Common myeloid progenitor, CD34-positive (primary cell): Measurements from ENCODE around the gene DPM2.

Experiments used
- CTCF ChIA-PET: fragments of 350-600 bp; sonication (Branson Sonifier 250); formaldehyde crosslinking; loops from one replicate; lab custom pipeline; 2021; ENCODE audit warnings: antibody characterized with exemption; lab: Charles Lee
- POLR2A ChIA-PET: fragments of 350-600 bp; sonication (Branson Sonifier 250); formaldehyde crosslinking; loops from one replicate; lab custom pipeline; 2021; ENCODE audit warnings: antibody characterized with exemption; lab: Charles Lee
- DNase-seq, 3 donors: peaks; one replicate each; pipeline versions ENCODE4 v3.0.0 to v3.0.0-alpha.2; 2013
- H3K27ac ChIP-seq, 2 experiments: 1 replicate in 1 of 2; 2 replicates in 1 of 2; pipeline ENCODE4 v1.7.0; 2013; ENCODE audit warnings: inconsistent platforms in 2 of 2, low read length in 2 of 2, mild to moderate bottlenecking in 2 of 2, low read depth in 1 of 2, moderate library complexity in 1 of 2; ENCODE audit not compliant: severe bottlenecking in 2 of 2, insufficient read depth in 1 of 2, poor library complexity in 1 of 2
- H3K27me3 ChIP-seq, 5 experiments: replicated peaks in 2 of 5; 1 replicate in 3 of 5; 2 replicates in 2 of 5; pipeline versions ENCODE4 v1.6.1 to v1.7.0; 2013; ENCODE audit warnings: low read length in 4 of 5, mild to moderate bottlenecking in 2 of 5, moderate library complexity in 2 of 5, inconsistent platforms in 1 of 5; ENCODE audit not compliant: insufficient read depth in 5 of 5, control insufficient read depth in 4 of 5
- H3K36me3 ChIP-seq, 4 experiments: 1 replicate in 2 of 4; 2 replicates in 2 of 4; pipeline versions ENCODE4 v1.6.1 to v1.7.0; 2013; ENCODE audit warnings: low read length in 3 of 4, control low read depth in 1 of 4, mild to moderate bottlenecking in 1 of 4; ENCODE audit not compliant: control insufficient read depth in 4 of 4, insufficient read depth in 4 of 4
- H3K4me1 ChIP-seq, 4 experiments: 1 replicate in 3 of 4; 2 replicates in 1 of 4; pipeline versions ENCODE4 v1.6.1 to v1.7.1; 2013; ENCODE audit warnings: low read length in 3 of 4, mild to moderate bottlenecking in 3 of 4, control low read depth in 1 of 4, inconsistent platforms in 1 of 4, moderate library complexity in 1 of 4; ENCODE audit not compliant: control insufficient read depth in 4 of 4, insufficient read depth in 4 of 4; ENCODE audit errors: control extremely low read depth in 1 of 4
- H3K4me3 ChIP-seq, 7 experiments: 1 replicate in 4 of 7; 2 replicates in 3 of 7; pipeline versions ENCODE4 v1.5.1 to v1.7.0; 2013; ENCODE audit warnings: mild to moderate bottlenecking in 7 of 7, low read length in 6 of 7, moderate library complexity in 6 of 7, inconsistent platforms in 2 of 7, low read depth in 2 of 7, control low read depth in 1 of 7; ENCODE audit not compliant: insufficient read depth in 4 of 7, control insufficient read depth in 1 of 7; ENCODE audit errors: extremely low read depth in 1 of 7
- H3K9me3 ChIP-seq, 5 experiments: 1 replicate in 4 of 5; 2 replicates in 1 of 5; pipeline versions ENCODE4 v1.6.1 to v1.7.1; 2013; ENCODE audit warnings: low read length in 4 of 5, mild to moderate bottlenecking in 2 of 5, inconsistent platforms in 1 of 5, low read depth in 1 of 5, moderate library complexity in 1 of 5; ENCODE audit not compliant: control insufficient read depth in 4 of 5, insufficient read depth in 2 of 5; ENCODE audit errors: control extremely low read depth in 1 of 5
- WGBS: methylation state at CpG from one replicate; pipeline ENCODE4 v1.1.5; 2013; ENCODE audit not compliant: insufficient coverage; 5-methylcytosine and 5-hydroxymethylcytosine counted together

Gene DPM2

DNA sequence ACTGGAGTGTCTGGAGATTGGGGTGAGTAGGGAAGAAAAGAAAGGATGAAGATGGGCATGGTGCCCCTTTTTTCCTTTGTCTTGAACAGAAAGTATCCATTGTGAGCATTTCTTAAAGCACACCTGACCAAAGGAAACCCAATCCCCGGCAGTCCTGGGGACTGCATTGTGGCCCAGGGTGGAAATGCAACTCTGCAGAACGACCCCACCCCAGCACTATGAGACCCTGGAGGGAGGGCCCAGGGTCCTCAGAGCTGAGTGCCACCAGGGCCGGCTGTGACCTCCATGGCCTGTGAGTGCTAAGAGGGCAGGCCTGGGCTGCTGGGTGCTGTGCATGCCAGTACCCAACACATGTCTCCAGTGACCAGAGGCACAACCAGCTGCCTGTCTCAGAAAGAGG, 24.6 kb upstream of the DPM2 start:
- H3K4me1 ChIP-seq: peaks cover 0 to 24% (median 23%) of the 10 kb centered on the region in 4 experiments
- POLR2A ChIA-PET: no interaction called here
- CTCF ChIA-PET: interaction anchor here (1.1 to 1.5 kb wide), 4 partner anchors 15 to 73 kb away, joined by 3 to 5 read pairs (median 4); no protein-coding TSS in a partner anchor

DNA sequence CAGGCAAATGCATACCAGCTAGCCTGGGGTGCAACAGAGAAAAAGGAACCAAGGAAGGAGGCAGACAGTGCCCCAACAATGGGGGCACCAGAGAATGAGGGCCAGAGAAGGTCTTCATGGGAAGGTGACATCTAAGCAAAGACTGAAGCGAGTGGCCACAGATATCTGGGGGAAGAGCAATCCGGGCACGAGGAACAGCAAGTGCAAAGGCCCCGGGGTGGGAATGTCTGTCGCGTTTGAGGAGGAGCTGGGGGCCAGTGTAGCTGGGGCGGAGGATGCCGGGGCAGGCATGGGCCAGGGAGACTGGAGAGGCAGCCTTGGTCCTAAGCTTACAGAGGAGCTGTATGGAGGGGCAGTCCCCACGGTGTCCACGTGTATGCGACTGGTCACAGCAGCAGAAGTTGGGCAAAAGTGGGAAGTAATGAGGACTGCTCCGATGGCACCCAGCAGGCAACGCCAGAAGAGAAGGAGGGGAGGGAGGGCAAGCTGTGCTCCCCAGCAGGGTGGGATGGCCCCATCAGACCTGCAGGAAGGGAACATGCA, 24.0 kb upstream of the DPM2 start:
- ChIA-PET CTCF (interaction anchor here (0.9 to 1.6 kb wide), 3 partner anchors 16 to 74 kb away, joined by 3 to 8 read pairs (median 3); no protein-coding TSS in a partner anchor), POLR2A (no interaction called here)
- peaks cover 0 to 18% (median 17%) of the 10 kb centered on the region in 4 experiments for H3K4me1 ChIP-seq
- WGBS: 98% methylated on average over 11 of the region's 13 CpGs
- peaks cover 0 to 2% (median 0%) of the 10 kb centered on the region in 4 experiments for H3K36me3 ChIP-seq
- no peaks in the 10 kb centered on the region for H3K27me3 ChIP-seq
- no peak for DNase-seq
- H3K27ac ChIP-seq: no peak overlapping the region
- H3K4me3 ChIP-seq: no peak overlapping the region
- no peaks in the 10 kb centered on the region for H3K9me3 ChIP-seq

More for the DNA sequence above, 24.6 kb upstream of the DPM2 start:
- Histone ChIP-seq H3K36me3 (peaks cover 0 to 2% (median 0%) of the 10 kb centered on the region in 4 experiments), H3K4me3 (no peak overlapping the region), H3K27ac (no peak overlapping the region), H3K9me3 (no peaks in the 10 kb centered on the region), H3K27me3 (no peaks in the 10 kb centered on the region)
- DNase-seq: no peak
- 40% methylated on average over 1 of the region's 3 CpGs for WGBS

DNA sequence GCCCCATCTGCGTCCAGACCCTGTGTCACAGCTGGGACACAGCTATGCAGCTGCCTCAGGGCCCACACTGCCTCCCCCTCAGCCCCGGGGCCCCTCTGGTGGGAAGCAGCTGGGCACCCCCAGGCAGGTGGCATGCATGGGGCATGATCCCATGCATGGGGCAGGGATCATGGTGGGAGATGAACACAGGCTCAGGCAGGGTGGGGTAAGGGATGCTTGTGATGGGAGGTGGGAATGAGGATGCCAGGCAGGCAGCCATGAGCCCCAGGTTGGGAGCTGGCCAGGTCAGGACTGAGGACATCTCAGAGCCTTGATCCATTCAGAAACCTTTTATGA, 23.5 kb upstream of the DPM2 start:
- CTCF ChIA-PET: interaction anchor here (0.9 to 1.6 kb wide), 4 partner anchors 10 to 74 kb away, joined by 3 to 8 read pairs (median 5); no protein-coding TSS in a partner anchor
- Histone ChIP-seq H3K27ac (no peak overlapping the region), H3K4me1 (peaks cover 0 to 12% (median 11%) of the 10 kb centered on the region in 4 experiments), H3K36me3 (peaks cover 0 to 2% (median 0%) of the 10 kb centered on the region in 4 experiments), H3K27me3 (no peaks in the 10 kb centered on the region), H3K4me3 (no peak overlapping the region), H3K9me3 (no peaks in the 10 kb centered on the region)
- no peak for DNase-seq
- WGBS: 88% methylated on average over 2 of the region's 2 CpGs
- POLR2A ChIA-PET: no interaction called here

DNA sequence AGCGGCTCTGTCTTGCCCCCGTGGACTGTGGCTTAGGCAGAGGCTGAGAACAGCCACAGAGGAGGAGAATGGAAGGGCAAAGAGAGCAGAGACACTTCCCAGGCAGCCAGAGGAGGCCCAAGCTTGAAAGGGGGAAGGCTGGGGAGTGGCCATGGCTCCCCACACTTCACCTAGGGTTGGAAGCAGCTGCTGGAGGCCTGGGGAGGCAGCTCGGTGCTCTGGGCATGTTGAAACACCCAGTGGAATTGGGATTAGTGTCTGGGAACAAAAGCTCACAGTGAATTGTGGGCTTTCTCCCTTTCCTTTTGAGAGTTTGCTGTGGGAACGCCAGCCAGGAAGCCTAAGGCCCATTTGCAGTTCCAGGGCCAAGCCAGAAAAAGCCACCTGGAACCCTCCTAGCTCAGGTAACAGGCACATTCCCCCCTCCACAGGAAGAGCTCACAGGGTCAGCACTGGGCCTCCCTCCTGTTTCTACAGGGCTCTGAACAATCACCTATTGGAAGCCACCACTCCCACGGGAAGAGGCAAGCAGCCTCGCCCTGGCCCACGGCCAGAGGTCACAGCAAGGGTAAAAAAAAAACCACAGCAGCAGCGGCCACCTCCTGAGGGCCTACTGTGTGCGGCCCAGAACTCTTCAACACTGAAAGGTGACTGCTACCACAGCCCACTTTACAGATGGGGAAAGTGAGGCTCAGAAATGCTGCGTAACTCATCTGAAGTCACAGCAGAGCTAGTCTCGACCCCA, 22.9 kb upstream of the DPM2 start:
- Histone ChIP-seq H3K27me3 (no peaks in the 10 kb centered on the region), H3K36me3 (peaks cover 0 to 2% (median 0%) of the 10 kb centered on the region in 4 experiments), H3K9me3 (no peaks in the 10 kb centered on the region), H3K4me3 (no peak overlapping the region), H3K27ac (no peak overlapping the region), H3K4me1 (peaks cover 0 to 9% (median 8%) of the 10 kb centered on the region in 4 experiments)
- CTCF ChIA-PET: interaction anchor here (0.9 to 1.6 kb wide), 4 partner anchors 10 to 75 kb away, joined by 3 to 8 read pairs (median 5); no protein-coding TSS in a partner anchor
- WGBS: 86% methylated on average over 8 of the region's 11 CpGs
- DNase-seq: no peak
- POLR2A ChIA-PET: no interaction called here

DNA sequence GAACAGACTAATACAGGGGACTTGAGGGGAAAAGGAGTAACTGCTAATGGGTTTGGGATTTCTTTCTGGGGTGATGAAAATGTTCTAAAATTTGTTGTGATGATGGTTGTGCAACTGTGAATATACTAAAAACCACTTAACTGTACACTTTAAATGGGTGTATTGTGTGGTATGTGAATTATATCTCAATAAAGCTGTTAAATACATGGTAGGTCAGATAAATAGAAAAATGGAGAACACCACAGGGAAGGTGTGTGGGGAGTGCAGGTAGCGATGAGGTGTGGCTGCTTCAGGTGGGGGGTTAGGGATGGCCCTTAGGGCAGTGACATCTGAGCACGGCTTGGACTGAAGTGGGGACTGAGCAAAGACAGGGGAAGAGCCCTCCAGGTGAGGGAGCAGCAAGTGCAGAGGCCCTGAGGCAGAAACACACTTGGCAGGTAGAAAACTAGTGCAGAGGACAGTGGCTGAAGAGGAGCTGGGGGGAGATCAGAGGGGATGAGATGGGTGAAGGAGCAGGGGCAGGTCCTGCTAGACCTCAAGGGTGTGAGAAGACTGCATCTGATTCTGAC, 22.3 kb upstream of the DPM2 start:
- H3K36me3 ChIP-seq: peaks cover 0 to 2% (median 0%) of the 10 kb centered on the region in 4 experiments
- no peak overlapping the region for H3K27ac ChIP-seq
- no peak for DNase-seq
- CTCF ChIA-PET: interaction anchor here (1.4 to 1.6 kb wide), 3 partner anchors 11 to 75 kb away, joined by 3 to 8 read pairs (median 7); no protein-coding TSS in a partner anchor
- no peak overlapping the region for H3K4me3 ChIP-seq
- H3K4me1 ChIP-seq: peaks cover 0 to 9% (median 5%) of the 10 kb centered on the region in 4 experiments
- no peaks in the 10 kb centered on the region for H3K27me3 ChIP-seq
- H3K9me3 ChIP-seq: no peaks in the 10 kb centered on the region
- POLR2A ChIA-PET: no interaction called here
- WGBS: 100% methylated on average over 2 of the region's 2 CpGs

DNA sequence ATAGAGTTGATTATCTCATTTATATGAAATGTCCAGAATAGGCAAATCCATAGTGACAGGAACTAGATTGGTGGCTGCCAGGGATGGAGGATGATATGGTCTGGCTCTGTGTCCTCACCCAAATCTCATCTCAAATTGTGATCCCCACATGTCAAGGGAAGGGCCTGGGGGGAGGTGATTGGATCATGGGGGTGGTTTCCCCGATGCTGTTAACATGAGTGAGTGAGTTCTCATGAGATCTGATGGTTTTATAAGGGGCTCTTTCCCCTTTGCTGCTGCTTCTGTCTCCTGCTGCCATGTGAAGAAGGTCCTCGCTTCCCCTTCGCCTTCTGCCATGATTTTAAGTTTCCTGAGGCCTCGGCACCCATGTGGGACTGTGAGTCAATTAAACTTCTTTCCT, 21.7 kb upstream of the DPM2 start:
- DNase-seq: no peak
- Histone ChIP-seq H3K4me1 (peaks cover 0 to 9% (median 5%) of the 10 kb centered on the region in 4 experiments), H3K4me3 (no peak overlapping the region), H3K27ac (no peak overlapping the region), H3K9me3 (no peaks in the 10 kb centered on the region), H3K27me3 (no peaks in the 10 kb centered on the region), H3K36me3 (peaks cover 0 to 2% (median 0%) of the 10 kb centered on the region in 4 experiments)
- no CpG with 5 or more reads among the region's 4 CpGs for WGBS
- CTCF ChIA-PET: interaction anchor here (1.5 to 7.5 kb wide), 2 partner anchors 15 to 16 kb away, joined by 3 to 49 read pairs; no protein-coding TSS in a partner anchor
- POLR2A ChIA-PET: no interaction called here
